Measurements from ENCODE around the gene DCAF7. TPM values are rescaled to one million over a fixed set of nuclear protein-coding genes. Genes with fewer than 3 reads are reported as not detected.

Gene DCAF7
- total RNA-seq, 2 donors from 2014 or later, result 36.4 to 39.0 TPM

- no peaks in the 10 kb centered on the region for H3K9me3 ChIP-seq (ENCODE audit: control insufficient read depth, low read length, poor library complexity, severe bottlenecking)
- peak overlapping the region; percentile 86 for H3K27ac Mint-ChIP-seq
- H3K36me3 Mint-ChIP-seq (ENCODE audit: low read depth), result peaks cover 2% of the 10 kb centered on the region
- no peaks in the 10 kb centered on the region for H3K27me3 Mint-ChIP-seq
- peak; percentile 35 for ATAC-seq
- H3K4me1 Mint-ChIP-seq, result peaks cover 36% of the 10 kb centered on the region
- peak; percentile 44 to 56 (median 48) for DNase-seq
- peak overlapping the region; percentile 97 for H3K4me3 Mint-ChIP-seq
Observed at GRCh38 chr17:63622574-63623390, 72.5 kb downstream of the DCAF7 start.

DNA sequence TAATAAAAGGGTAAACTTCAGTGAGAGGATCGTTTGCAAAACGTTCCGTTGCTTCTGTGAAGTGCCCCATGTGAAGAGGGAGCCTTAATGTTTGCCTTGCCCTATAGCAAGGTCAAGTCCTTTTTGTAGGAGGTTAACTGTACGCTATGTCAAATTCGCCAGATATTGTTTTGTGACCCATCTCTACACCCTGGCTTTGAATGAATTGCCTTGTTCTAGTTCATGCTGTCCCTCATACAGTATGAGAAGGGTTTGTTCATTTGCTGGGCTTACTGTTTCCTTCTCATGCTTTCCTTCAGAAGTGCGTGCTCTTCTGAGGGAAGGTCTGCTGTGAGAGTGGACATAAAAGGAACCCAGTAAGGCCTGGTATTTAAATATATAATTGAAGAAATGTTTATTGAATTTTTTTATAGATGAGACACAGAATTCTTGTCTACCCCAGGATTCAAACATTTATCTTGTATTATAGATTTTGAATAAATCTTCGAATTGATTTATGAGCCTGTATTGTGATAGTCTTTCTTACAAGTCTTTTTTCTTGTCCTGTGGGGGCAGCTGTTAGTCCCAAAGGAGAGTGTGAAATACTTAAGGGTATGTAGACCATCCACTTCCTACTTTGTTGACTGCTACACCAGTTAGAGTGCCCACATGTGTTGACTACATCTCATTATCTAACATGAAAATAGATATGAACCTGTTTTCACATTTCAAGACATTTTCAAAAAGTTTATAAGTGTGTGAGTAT lies 73.7 kb downstream of the DCAF7 start:
- Mint-ChIP-seq H3K4me3 (peak overlapping the region; percentile 97), H3K27ac (no peak overlapping the region), H3K36me3 (ENCODE audit: low read depth) (peaks cover 2% of the 10 kb centered on the region), H3K4me1 (peaks cover 34% of the 10 kb centered on the region), H3K27me3 (no peaks in the 10 kb centered on the region)
- ATAC-seq, result no peak
- no peaks in the 10 kb centered on the region for H3K9me3 ChIP-seq (ENCODE audit: control insufficient read depth, low read length, poor library complexity, severe bottlenecking)
- DNase-seq, result no peak

DNA sequence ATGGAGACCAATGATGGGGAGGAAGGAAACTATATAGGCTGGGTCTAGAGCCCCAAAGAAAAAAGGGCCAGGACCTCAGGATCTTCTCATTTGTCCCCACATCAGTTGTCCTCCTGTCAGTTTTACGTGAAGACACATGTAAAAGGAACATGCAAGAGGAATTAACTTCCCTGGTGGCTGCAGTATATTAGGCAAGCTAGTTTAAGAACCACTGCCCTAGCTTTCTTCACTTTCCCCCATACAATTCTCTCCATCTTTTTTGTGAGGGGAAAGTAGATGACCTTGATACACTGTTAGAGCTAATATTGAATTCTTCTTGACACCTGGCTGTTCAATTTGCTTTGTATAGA lies 74.2 kb downstream of the DCAF7 start:
- no peaks in the 10 kb centered on the region for H3K9me3 ChIP-seq (ENCODE audit: control insufficient read depth, low read length, poor library complexity, severe bottlenecking)
- Mint-ChIP-seq H3K4me3 (peak overlapping the region; percentile 36), H3K36me3 (ENCODE audit: low read depth) (peaks cover 2% of the 10 kb centered on the region), H3K27me3 (no peaks in the 10 kb centered on the region), H3K4me1 (peaks cover 34% of the 10 kb centered on the region), H3K27ac (no peak overlapping the region)
- DNase-seq (no peak), ATAC-seq (no peak)

DNA sequence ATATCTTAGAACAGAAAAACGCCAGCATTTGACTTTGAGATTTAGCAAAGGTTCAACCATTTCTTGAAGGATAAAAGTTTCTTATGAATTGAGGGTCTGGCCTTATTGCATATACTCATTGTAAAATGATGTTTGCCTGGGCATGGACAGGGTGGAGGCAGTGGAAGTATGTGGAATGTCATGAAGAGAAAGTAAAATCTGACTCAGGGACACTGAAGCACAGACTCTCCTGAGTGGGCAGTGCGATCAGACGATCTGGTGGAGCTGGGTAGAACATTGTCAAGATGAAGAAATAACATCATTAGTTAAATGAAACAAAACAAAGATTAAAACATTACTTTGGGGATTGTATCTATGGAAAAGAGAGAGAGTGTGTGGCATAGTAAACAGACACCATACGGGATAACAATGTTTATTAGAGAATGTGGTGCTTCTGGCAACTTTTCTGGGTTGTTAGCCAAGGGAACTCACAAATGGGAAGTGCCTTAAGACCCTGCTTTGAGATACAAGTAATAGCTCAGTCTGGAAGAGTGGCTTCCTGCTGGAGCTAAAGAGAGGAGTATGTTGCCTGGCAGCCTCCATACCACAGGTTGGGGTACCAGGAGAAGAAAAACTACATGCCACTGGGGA lies 76.4 kb downstream of the DCAF7 start:
- Mint-ChIP-seq H3K27ac (peak overlapping the region; percentile 83), H3K4me1 (peaks cover 36% of the 10 kb centered on the region), H3K36me3 (ENCODE audit: low read depth) (peaks cover 2% of the 10 kb centered on the region), H3K4me3 (peak overlapping the region; percentile 52), H3K27me3 (no peaks in the 10 kb centered on the region)
- H3K9me3 ChIP-seq (ENCODE audit: control insufficient read depth, low read length, poor library complexity, severe bottlenecking), result no peaks in the 10 kb centered on the region
- ATAC-seq, result no peak
- DNase-seq, result no peak

DNA sequence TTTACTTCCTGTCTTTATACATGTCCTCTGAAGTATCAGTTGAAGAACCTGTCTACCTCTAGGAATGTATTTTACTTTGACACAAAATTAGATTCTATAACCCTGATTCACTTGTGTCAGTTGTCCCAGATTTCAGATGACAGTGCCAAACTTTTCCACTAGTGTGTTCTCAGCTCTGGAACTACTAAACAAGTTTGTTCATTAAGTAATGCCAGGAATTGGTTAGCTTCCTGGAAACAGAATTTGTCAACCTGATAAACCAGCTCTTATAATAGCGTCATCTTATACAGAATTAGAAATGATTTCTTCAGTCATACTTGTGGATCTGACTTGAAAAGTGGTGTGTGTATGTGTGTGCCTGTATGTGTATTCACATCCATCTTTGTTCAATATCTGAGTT lies 79.3 kb downstream of the DCAF7 start:
- ATAC-seq (no peak), DNase-seq (no peak)
- no peak overlapping the region for H3K4me3 Mint-ChIP-seq
- H3K9me3 ChIP-seq (ENCODE audit: control insufficient read depth, low read length, poor library complexity, severe bottlenecking), result no peaks in the 10 kb centered on the region
- no peaks in the 10 kb centered on the region for H3K27me3 Mint-ChIP-seq
- H3K36me3 Mint-ChIP-seq (ENCODE audit: low read depth), result no peaks in the 10 kb centered on the region
- H3K27ac Mint-ChIP-seq, result no peak overlapping the region
- peaks cover 50% of the 10 kb centered on the region for H3K4me1 Mint-ChIP-seq

DNA sequence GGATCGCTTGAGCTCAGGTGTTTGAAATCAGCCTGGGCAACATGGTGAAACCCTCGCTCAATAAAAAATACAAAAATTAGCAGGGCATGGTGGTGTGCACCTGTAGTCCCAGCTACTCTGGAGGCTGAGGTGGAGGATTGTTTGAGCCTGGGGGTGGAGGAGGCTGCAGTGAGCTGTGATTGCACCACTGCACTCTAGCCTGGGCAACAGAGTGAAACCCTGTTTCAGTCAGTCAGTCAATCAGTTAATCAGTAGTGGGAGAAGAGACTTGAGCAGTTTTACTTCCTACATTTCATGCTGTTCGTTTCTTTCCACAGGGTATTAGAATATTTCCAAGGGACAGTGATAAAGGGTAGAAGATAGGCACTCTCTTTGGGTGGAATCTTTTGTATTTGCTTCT lies 80.8 kb downstream of the DCAF7 start:
- Mint-ChIP-seq H3K27ac (no peak overlapping the region), H3K4me1 (peaks cover 45% of the 10 kb centered on the region), H3K4me3 (no peak overlapping the region), H3K27me3 (no peaks in the 10 kb centered on the region), H3K36me3 (ENCODE audit: low read depth) (peaks cover 5% of the 10 kb centered on the region)
- no peak for DNase-seq
- ATAC-seq, result no peak
- no peaks in the 10 kb centered on the region for H3K9me3 ChIP-seq (ENCODE audit: control insufficient read depth, low read length, poor library complexity, severe bottlenecking)

DNA sequence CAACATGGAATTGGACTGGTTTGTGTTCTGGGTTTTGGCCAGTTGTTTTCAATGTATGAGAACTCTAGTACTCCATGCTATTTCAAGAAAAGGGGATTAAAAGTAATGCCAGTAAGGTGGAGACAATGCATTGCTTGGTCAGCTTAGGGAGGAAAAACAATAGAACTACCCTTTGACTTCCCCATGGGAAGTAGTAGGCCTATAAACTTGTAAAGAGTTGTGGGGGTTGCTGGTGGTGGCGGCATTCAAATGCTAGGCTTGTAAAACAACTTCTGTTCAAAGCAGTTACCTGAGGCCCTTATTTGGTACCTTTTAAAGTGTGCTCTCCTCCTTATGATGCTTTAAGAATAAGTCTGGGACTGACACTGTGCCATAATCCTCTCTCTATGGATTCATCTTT lies 81.3 kb downstream of the DCAF7 start:
- no peaks in the 10 kb centered on the region for H3K9me3 ChIP-seq (ENCODE audit: control insufficient read depth, low read length, poor library complexity, severe bottlenecking)
- Mint-ChIP-seq H3K36me3 (ENCODE audit: low read depth) (peaks cover 9% of the 10 kb centered on the region), H3K27me3 (no peaks in the 10 kb centered on the region), H3K27ac (no peak overlapping the region), H3K4me1 (peaks cover 47% of the 10 kb centered on the region), H3K4me3 (no peak overlapping the region)
- no peak for ATAC-seq
- DNase-seq, result no peak

DNA sequence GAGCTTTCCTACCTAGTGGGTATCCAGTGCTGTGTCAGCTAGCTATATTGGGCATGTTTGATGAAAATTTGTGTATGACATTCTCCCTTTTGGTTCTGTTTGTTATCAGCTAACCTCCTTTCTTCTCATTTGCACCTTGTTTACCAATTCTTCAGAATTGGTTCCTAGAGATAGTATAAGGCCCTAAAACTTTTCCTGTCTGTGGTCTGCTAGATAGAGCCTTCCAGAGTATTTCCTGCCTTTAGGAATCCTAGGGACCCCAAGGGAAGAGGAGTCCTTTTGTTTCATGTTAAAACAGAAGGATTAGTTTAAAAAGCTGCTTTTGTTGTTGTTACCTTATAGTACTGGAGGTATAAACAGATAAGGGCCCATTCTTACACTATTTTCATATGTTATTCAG lies 83.5 kb downstream of the DCAF7 start:
- Mint-ChIP-seq H3K4me1 (peaks cover 42% of the 10 kb centered on the region), H3K27ac (peak overlapping the region; percentile 47), H3K36me3 (ENCODE audit: low read depth) (peaks cover 9% of the 10 kb centered on the region), H3K4me3 (no peak overlapping the region), H3K27me3 (no peaks in the 10 kb centered on the region)
- H3K9me3 ChIP-seq (ENCODE audit: control insufficient read depth, low read length, poor library complexity, severe bottlenecking), result no peaks in the 10 kb centered on the region
- ATAC-seq, result no peak
- no peak for DNase-seq

DNA sequence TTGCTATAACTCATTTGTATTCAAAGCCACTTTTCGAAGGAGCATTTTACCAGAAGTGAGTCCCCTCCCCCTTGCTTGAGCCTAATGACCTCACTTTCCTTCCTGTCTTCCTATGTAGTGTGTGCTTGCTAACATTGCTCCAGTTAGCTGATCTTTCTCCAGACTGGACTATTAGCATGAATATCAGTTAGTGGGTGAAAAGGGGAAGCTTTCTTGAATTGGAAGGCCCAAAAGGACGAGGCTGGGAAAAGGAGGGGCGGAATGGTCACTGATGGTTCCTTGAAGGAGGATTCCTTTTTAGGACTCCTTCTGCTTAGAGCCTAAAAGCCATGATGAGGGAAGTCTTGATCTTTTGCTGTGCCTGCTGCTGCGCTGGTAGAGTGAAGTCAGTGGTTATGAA lies 83.9 kb downstream of the DCAF7 start:
- Mint-ChIP-seq H3K36me3 (ENCODE audit: low read depth) (peaks cover 9% of the 10 kb centered on the region), H3K27ac (peak overlapping the region; percentile 47), H3K4me1 (peaks cover 45% of the 10 kb centered on the region), H3K4me3 (no peak overlapping the region), H3K27me3 (no peaks in the 10 kb centered on the region)
- ATAC-seq (no peak), DNase-seq (no peak)
- no peaks in the 10 kb centered on the region for H3K9me3 ChIP-seq (ENCODE audit: control insufficient read depth, low read length, poor library complexity, severe bottlenecking)

DNA sequence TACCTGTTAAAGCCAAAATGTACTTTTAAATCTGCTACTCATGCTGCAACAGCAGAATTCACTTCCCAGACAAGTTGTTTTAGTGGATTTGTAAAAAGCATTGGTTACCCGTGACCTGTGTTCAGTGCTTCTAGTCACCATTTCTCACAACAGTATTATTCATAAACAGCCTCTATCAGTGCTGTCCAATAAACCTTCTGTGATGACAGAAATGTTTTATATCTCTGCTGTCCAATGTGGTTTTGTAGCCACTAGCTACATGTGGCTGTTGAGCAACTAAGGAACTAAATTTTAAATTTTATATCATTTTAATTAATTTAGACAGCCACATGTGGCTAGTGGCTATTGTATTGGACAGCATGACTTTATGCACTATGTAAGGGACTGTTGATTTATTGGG lies 84.5 kb downstream of the DCAF7 start:
- Mint-ChIP-seq H3K36me3 (ENCODE audit: low read depth) (peaks cover 9% of the 10 kb centered on the region), H3K4me3 (no peak overlapping the region), H3K27ac (peak overlapping the region; percentile 43), H3K4me1 (peaks cover 45% of the 10 kb centered on the region), H3K27me3 (no peaks in the 10 kb centered on the region)
- H3K9me3 ChIP-seq (ENCODE audit: control insufficient read depth, low read length, poor library complexity, severe bottlenecking), result no peaks in the 10 kb centered on the region
- ATAC-seq (no peak), DNase-seq (no peak)

GRCh38 chr17:63635290-63635689 lies 85.0 kb downstream of the DCAF7 start:
- ATAC-seq, result no peak

DNA sequence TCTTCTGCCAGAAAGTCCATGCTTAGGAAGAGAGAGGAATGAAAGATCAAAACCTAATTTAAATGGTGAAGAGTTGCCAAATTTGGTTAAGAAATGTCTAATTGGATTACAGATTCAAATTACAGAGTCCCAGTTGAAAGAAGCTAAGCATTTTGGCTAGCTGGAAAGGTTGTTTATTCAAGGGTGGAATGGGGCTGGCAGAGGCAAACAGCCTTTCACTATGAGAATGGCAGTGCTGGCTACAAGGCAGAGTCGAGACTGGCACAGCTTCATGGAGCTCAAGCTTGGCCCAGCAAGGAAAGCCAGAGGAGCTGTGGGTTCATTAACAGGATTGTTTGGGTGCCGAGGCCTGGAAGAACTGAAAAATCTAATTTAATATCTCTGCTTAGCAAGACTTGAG lies 85.5 kb downstream of the DCAF7 start:
- Mint-ChIP-seq H3K4me3 (no peak overlapping the region), H3K27me3 (no peaks in the 10 kb centered on the region), H3K4me1 (peaks cover 42% of the 10 kb centered on the region), H3K36me3 (ENCODE audit: low read depth) (peaks cover 9% of the 10 kb centered on the region), H3K27ac (no peak overlapping the region)
- ATAC-seq (no peak), DNase-seq (no peak)
- H3K9me3 ChIP-seq (ENCODE audit: control insufficient read depth, low read length, poor library complexity, severe bottlenecking), result no peaks in the 10 kb centered on the region

More at GRCh38 chr17:63635290-63635689, 85.0 kb downstream of the DCAF7 start:
- no peaks in the 10 kb centered on the region for H3K9me3 ChIP-seq (ENCODE audit: control insufficient read depth, low read length, poor library complexity, severe bottlenecking)
- Mint-ChIP-seq H3K36me3 (ENCODE audit: low read depth) (peaks cover 9% of the 10 kb centered on the region), H3K4me1 (peaks cover 44% of the 10 kb centered on the region), H3K27me3 (no peaks in the 10 kb centered on the region), H3K4me3 (no peak overlapping the region), H3K27ac (peak overlapping the region; percentile 43)
- DNase-seq, result no peak

- DNase-seq, result no peak
- no peak for ATAC-seq
- Mint-ChIP-seq H3K36me3 (ENCODE audit: low read depth) (peaks cover 9% of the 10 kb centered on the region), H3K4me1 (peaks cover 29% of the 10 kb centered on the region), H3K27me3 (no peaks in the 10 kb centered on the region), H3K27ac (peak overlapping the region; percentile 71), H3K4me3 (no peak overlapping the region)
- H3K9me3 ChIP-seq (ENCODE audit: control insufficient read depth, low read length, poor library complexity, severe bottlenecking), result no peaks in the 10 kb centered on the region
Observed at GRCh38 chr17:63639125-63639524, 88.8 kb downstream of the DCAF7 start.

Data from T-helper 17 cell (primary cell).